K562 (cell line): ENCODE measurements around the gene DPP3. TPM values are rescaled to one million over a fixed set of nuclear protein-coding genes. Genes with fewer than 3 reads are reported as not detected.

Experiments
- CC2D1A ChIP-seq: fragments of 450-650 bp; IDR thresholded peaks from 2 replicates; pipeline ENCODE4 v1.6.1; 2017; ENCODE audit warnings: mild to moderate bottlenecking
- FOXK2 ChIP-seq, 2 experiments: fragments of 450-650 bp; IDR thresholded peaks in 1 of 2; conservative IDR thresholded peaks in 1 of 2; 2 replicates each; pipeline ENCODE4 v1.6.1; 2016; ENCODE audit warnings: low read depth in 2 of 2, mild to moderate bottlenecking in 1 of 2
- JUND ChIP-seq, 2 experiments: IDR thresholded peaks; 2 replicates in 1 of 2; 3 replicates in 1 of 2; pipeline ENCODE4 v1.6.1; 2011; ENCODE audit warnings: borderline replicate concordance in 2 of 2, low read depth in 2 of 2, low read length in 2 of 2, improper control_type of control experiment in 1 of 2, missing biosample characterization in 1 of 2, missing genetic modification characterization in 1 of 2, missing genetic modification reagents in 1 of 2
- POLR2AphosphoS5 ChIP-seq: IDR thresholded peaks from 2 replicates; pipeline ENCODE4 v1.6.1; 2011; ENCODE audit warnings: mild to moderate bottlenecking, low read depth, low read length, moderate library complexity; ENCODE audit not compliant: control insufficient read depth, insufficient read depth
- POLR3G ChIP-seq: IDR thresholded peaks from 2 replicates; pipeline ENCODE4 v1.6.1; 2011; ENCODE audit not compliant: insufficient read length, insufficient replicate concordance; ENCODE audit errors: extremely low read depth
- PURB ChIP-seq: sonication (generic); formaldehyde crosslinking; IDR thresholded peaks from 2 replicates; pipeline ENCODE4 v1.9.0; 2021; ENCODE audit warnings: low read depth, mild to moderate bottlenecking, missing genetic modification reagents
- RBM25 ChIP-seq: fragments of 200-400 bp; formaldehyde crosslinking; IDR thresholded peaks from 2 replicates; pipeline ENCODE4 v1.6.1; 2018; ENCODE audit warnings: low read length, low read depth, moderate library complexity; ENCODE audit not compliant: severe bottlenecking
- SAFB2 ChIP-seq: fragments of 200-400 bp; formaldehyde crosslinking; IDR thresholded peaks from 2 replicates; pipeline ENCODE4 v1.6.1; 2018; ENCODE audit warnings: borderline replicate concordance, low read length, low read depth, moderate library complexity; ENCODE audit not compliant: severe bottlenecking
- SMARCA4 ChIP-seq: fragments of 450-650 bp; IDR thresholded peaks from 2 replicates; pipeline ENCODE4 v1.6.1; 2016
- ZNF561 ChIP-seq: fragments of 450-650 bp; formaldehyde crosslinking; conservative IDR thresholded peaks from 2 replicates; pipeline ENCODE4 v1.4.0; 2020; ENCODE audit warnings: mild to moderate bottlenecking, moderate library complexity
- ZNF707 ChIP-seq: fragments of 250-450 bp; sonication (Bioruptor Pico); conservative IDR thresholded peaks from 2 replicates; pipeline ENCODE4 v1.8.0; 2022; ENCODE audit warnings: inconsistent platforms, mild to moderate bottlenecking, moderate library complexity
- polyA plus RNA-seq, 8 experiments: library from polyadenylated mRNA; depleted of rRNA in 4 of 8; stranded (reverse) in 5 of 8; unstranded in 3 of 8; fragments of >200 nt; fragmentation: Nextera tagmentation in 2 of 8; fragmentation: Illumina TruSeq in 1 of 8; extraction: Ambion mirVana in 2 of 8; extraction: Trizol in 1 of 8; gene quantifications; 2 replicates each; pipeline versions ENCODE4 v1.2.1 to v1.2.3, GENCODE V29; 2011 to 2014; ENCODE audit warnings: inconsistent platforms in 1 of 8, missing spikeins in 1 of 8
- total RNA-seq, 7 experiments: library from RNA; depleted of rRNA in 6 of 7; stranded (reverse); fragments of >200 nt in 6 of 7; fragmentation: Illumina TruSeq in 2 of 7; extraction: Trizol in 2 of 7; gene quantifications; 2 replicates each; pipeline versions ENCODE4 v1.2.1 to v1.2.3, GENCODE V29; 2011 to 2021; ENCODE audit warnings: low replicate concordance in 1 of 7
- TF ChIP-seq, protein P1 (sequence below): sonication (generic); formaldehyde crosslinking; IDR thresholded peaks from 2 replicates; pipeline ENCODE4 v1.8.0; 2022; ENCODE audit warnings: missing genetic modification reagents, mild to moderate bottlenecking, borderline replicate concordance
- TF ChIP-seq, protein P2 (sequence below): IDR thresholded peaks from 2 replicates; pipeline ENCODE4 v1.6.1; 2014; ENCODE audit warnings: antibody characterized with exemption
- TF ChIP-seq, protein P3 (sequence below): fragments of 450-650 bp; IDR thresholded peaks from 2 replicates; pipeline ENCODE4 v1.6.1; 2016; ENCODE audit warnings: borderline replicate concordance
- TF ChIP-seq, protein P4 (sequence below), 2 experiments: IDR thresholded peaks in 1 of 2; conservative IDR thresholded peaks in 1 of 2; 2 replicates each; pipeline ENCODE4 v1.6.1; 2016; ENCODE audit warnings: low read depth in 2 of 2, mild to moderate bottlenecking in 1 of 2, missing compliant biosample characterization in 1 of 2, missing genetic modification characterization in 1 of 2, moderate library complexity in 1 of 2
- TF ChIP-seq, protein P5 (sequence below): fragments of 450-650 bp; IDR thresholded peaks from 2 replicates; pipeline ENCODE4 v1.6.1; 2014; ENCODE audit warnings: low read depth, mild to moderate bottlenecking, moderate library complexity, borderline replicate concordance

The DPP3 gene
- total and polyA plus RNA-seq, 9 of the 15 experiments (the other 6 are each of a cell fraction or from before 2014, with no cell fraction given): 3.7 to 69.2 (median 43.3) TPM

DNA sequence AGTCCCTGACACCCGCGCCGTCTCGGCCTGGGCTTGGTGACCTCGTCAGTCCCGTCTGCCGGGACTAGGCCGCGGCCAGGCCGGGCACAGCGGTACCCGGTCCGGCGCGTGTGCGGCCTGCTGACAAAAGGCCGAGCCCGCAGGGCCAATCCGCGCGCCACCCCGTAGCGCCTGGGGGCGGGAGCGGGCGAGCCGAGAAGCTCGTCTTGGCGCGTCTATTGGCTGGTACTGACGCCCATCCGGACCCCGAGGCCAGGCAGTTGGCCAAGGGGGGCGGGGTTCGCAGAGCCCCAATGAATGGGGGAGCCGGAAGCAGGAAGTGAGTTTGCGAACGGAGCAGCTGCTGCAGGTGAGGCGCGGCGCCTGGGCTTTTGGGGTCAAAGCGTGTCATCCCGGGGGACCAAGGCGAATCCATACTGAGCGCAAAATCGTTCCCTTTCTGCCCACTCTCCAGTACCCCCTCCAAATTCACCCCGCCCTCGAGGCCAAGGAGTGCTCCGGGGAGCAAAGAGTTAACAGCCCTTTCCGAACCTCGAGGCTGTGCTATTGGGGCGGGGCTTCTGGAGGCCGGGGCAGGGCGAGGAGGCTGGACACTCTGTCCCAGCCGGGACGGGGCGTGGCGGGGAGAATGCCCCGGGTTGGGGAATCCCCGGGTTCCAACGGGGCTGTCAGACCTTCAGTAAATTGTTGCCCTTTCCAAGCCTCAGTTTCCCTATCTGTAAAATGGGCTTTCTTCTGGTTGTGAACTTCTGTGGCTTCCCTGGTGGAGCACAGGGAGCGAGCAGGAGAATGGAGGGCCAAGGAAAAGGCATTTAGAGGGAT is at the start of gene DPP3 (continued):
- TF ChIP-seq SMARCA4 (no peak), ZNF707 (CRISPR knock-in tag) (no peak), POLR3G (no peak), PURB (CRISPR knock-in tag) (no peak), FOXK2 (conservative IDR thresholded peaks at IDR 0.05 in 1 of 2, IDR thresholded peaks at IDR 0.05 in 1 of 2; ENCODE audit: low read depth in 2 of 2) (peak in 1 of 2 experiments; percentile 29; a peak in 2 of 4 replicates), JUND (IDR thresholded peaks at IDR 0.05; ENCODE audit: borderline replicate concordance, low read depth, low read length) (peak; percentile 18; the same call in 1 of the 2 replicates), JUND (tag; IDR thresholded peaks at IDR 0.05; ENCODE audit: borderline replicate concordance, low read depth, low read length) (no peak; the same call in 1 of the 3 replicates), RBM25 (peak; percentile 98), POLR2AphosphoS5 (peak; percentile 67; the same call in 1 of the 2 replicates), SAFB2 (no peak), ZNF561 (CRISPR knock-in tag) (no peak), CC2D1A (0 out of 2 replicates have a peak, but pooled peaks have one; percentile 45)
- TF ChIP-seq, protein P1, sequence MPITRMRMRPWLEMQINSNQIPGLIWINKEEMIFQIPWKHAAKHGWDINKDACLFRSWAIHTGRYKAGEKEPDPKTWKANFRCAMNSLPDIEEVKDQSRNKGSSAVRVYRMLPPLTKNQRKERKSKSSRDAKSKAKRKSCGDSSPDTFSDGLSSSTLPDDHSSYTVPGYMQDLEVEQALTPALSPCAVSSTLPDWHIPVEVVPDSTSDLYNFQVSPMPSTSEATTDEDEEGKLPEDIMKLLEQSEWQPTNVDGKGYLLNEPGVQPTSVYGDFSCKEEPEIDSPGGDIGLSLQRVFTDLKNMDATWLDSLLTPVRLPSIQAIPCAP (CRISPR knock-in tag): no peak
- TF ChIP-seq, protein P2, sequence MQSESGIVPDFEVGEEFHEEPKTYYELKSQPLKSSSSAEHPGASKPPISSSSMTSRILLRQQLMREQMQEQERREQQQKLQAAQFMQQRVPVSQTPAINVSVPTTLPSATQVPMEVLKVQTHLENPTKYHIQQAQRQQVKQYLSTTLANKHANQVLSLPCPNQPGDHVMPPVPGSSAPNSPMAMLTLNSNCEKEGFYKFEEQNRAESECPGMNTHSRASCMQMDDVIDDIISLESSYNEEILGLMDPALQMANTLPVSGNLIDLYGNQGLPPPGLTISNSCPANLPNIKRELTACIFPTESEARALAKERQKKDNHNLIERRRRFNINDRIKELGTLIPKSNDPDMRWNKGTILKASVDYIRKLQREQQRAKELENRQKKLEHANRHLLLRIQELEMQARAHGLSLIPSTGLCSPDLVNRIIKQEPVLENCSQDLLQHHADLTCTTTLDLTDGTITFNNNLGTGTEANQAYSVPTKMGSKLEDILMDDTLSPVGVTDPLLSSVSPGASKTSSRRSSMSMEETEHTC: peak; percentile 8
- TF ChIP-seq, protein P3, sequence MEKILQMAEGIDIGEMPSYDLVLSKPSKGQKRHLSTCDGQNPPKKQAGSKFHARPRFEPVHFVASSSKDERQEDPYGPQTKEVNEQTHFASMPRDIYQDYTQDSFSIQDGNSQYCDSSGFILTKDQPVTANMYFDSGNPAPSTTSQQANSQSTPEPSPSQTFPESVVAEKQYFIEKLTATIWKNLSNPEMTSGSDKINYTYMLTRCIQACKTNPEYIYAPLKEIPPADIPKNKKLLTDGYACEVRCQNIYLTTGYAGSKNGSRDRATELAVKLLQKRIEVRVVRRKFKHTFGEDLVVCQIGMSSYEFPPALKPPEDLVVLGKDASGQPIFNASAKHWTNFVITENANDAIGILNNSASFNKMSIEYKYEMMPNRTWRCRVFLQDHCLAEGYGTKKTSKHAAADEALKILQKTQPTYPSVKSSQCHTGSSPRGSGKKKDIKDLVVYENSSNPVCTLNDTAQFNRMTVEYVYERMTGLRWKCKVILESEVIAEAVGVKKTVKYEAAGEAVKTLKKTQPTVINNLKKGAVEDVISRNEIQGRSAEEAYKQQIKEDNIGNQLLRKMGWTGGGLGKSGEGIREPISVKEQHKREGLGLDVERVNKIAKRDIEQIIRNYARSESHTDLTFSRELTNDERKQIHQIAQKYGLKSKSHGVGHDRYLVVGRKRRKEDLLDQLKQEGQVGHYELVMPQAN: peak; percentile 99
- TF ChIP-seq, protein P4, sequence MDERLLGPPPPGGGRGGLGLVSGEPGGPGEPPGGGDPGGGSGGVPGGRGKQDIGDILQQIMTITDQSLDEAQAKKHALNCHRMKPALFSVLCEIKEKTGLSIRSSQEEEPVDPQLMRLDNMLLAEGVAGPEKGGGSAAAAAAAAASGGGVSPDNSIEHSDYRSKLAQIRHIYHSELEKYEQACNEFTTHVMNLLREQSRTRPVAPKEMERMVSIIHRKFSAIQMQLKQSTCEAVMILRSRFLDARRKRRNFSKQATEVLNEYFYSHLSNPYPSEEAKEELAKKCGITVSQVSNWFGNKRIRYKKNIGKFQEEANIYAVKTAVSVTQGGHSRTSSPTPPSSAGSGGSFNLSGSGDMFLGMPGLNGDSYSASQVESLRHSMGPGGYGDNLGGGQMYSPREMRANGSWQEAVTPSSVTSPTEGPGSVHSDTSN (CRISPR knock-in tag; IDR thresholded peaks at IDR 0.05; ENCODE audit: low read depth): peak; percentile 89
- TF ChIP-seq, protein P4 (tag; conservative IDR thresholded peaks at IDR 0.05; ENCODE audit: low read depth): peak; percentile 95
- TF ChIP-seq, protein P5, sequence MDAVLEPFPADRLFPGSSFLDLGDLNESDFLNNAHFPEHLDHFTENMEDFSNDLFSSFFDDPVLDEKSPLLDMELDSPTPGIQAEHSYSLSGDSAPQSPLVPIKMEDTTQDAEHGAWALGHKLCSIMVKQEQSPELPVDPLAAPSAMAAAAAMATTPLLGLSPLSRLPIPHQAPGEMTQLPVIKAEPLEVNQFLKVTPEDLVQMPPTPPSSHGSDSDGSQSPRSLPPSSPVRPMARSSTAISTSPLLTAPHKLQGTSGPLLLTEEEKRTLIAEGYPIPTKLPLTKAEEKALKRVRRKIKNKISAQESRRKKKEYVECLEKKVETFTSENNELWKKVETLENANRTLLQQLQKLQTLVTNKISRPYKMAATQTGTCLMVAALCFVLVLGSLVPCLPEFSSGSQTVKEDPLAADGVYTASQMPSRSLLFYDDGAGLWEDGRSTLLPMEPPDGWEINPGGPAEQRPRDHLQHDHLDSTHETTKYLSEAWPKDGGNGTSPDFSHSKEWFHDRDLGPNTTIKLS: peak; percentile 54; the same call in 1 of the 2 replicates
